Peyer's patch (tissue), 4 donors: Measurements from ENCODE around the gene KDELR1.

ENCODE experiments used
- POLR2A ChIP-seq, 2 donors: fragments of 450-650 bp; IDR thresholded peaks; one replicate each; pipeline ENCODE4 v1.5.1; 2017; ENCODE audit warnings: antibody characterized with exemption in 2 of 2, mild to moderate bottlenecking in 2 of 2, moderate library complexity in 2 of 2
- TF ChIP-seq, protein P1 (sequence below), 6 experiments: fragments of 450-650 bp in 4 of 6; fragments of 200-600 bp in 2 of 6; sonication (generic) in 1 of 6; IDR thresholded peaks; one replicate each; pipeline ENCODE4 v1.5.1; 2017 to 2019; ENCODE audit warnings: antibody characterized with exemption in 6 of 6, mild to moderate bottlenecking in 3 of 6, moderate library complexity in 1 of 6

DNA sequence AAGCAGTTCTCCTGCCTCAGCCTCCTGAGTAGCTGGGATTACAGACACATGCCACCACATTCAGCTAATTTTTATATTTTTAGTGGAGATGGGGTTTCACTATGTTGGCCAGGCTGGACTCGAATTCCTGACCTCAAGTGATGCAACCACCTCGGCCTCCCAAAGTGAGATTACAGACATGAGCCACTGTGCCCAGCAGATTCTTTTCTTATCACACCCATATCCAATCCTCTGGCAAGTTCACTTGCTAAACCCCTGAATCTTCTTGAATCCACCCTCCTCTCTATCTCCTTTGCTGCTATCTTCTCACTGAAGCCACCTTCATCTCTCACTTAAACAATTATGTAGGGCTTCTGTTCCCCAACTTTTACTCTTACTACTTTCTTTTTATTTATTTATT is 45.2 kb downstream of the KDELR1 start:
- TF ChIP-seq, protein P1, sequence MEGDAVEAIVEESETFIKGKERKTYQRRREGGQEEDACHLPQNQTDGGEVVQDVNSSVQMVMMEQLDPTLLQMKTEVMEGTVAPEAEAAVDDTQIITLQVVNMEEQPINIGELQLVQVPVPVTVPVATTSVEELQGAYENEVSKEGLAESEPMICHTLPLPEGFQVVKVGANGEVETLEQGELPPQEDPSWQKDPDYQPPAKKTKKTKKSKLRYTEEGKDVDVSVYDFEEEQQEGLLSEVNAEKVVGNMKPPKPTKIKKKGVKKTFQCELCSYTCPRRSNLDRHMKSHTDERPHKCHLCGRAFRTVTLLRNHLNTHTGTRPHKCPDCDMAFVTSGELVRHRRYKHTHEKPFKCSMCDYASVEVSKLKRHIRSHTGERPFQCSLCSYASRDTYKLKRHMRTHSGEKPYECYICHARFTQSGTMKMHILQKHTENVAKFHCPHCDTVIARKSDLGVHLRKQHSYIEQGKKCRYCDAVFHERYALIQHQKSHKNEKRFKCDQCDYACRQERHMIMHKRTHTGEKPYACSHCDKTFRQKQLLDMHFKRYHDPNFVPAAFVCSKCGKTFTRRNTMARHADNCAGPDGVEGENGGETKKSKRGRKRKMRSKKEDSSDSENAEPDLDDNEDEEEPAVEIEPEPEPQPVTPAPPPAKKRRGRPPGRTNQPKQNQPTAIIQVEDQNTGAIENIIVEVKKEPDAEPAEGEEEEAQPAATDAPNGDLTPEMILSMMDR (IDR thresholded peaks at IDR 0.05) = no peak
- TF ChIP-seq POLR2A (IDR thresholded peaks at IDR 0.05) = no peak
